Panc1 (cell line): ENCODE data around the gene SMG6. TPM values are rescaled to one million over a fixed set of nuclear protein-coding genes. Genes with fewer than 3 reads are reported as not detected.

Source experiments
- ATAC-seq: fragments of 200-7000 bp; cut with Tn5 transposase; 2 replicates; pipeline ENCODE4 v1.9.1; 2020; ENCODE audit warnings: mild to moderate bottlenecking, moderate library complexity
- BruUV-seq: library from RNA; stranded (reverse); fragments of 400-500 nt; replicated peaks from 2 replicates; lab custom pipeline; 2021; lab: Mats Ljungman, UMichigan
- CTCF ChIA-PET: fragments of 300-600 bp; sonication (Branson Sonifier 250); formaldehyde crosslinking; loops from one replicate; lab custom pipeline; 2022; ENCODE audit warnings: antibody characterized with exemption; lab: Charles Lee
- POLR2A ChIA-PET: fragments of 300-600 bp; sonication (Branson Sonifier 250); formaldehyde crosslinking; loops from one replicate; lab custom pipeline; 2022; ENCODE audit warnings: antibody characterized with exemption; lab: Charles Lee
- DNase-seq: peaks from one replicate; pipeline ENCODE4 v3.0.0-alpha.2; 2010; ENCODE audit warnings: low read depth, low spot score
- H3K27ac ChIP-seq: 2 replicates; pipeline ENCODE4 v1.5.1; 2011; ENCODE audit warnings: mild to moderate bottlenecking, low read length, inconsistent platforms
- H3K27me3 ChIP-seq: fragments of 200-500 bp; sonication (Bioruptor generic); 2 replicates; pipeline ENCODE4 v1.6.0; 2014; ENCODE audit warnings: low read length, inconsistent platforms; ENCODE audit not compliant: control insufficient read depth, insufficient read depth
- H3K36me3 ChIP-seq: fragments of 200-500 bp; sonication (Bioruptor generic); 2 replicates; pipeline ENCODE4 v1.5.1; 2014; ENCODE audit warnings: inconsistent platforms, mild to moderate bottlenecking, low read length, moderate library complexity; ENCODE audit not compliant: control insufficient read depth, insufficient read depth
- H3K4me1 ChIP-seq: 2 replicates; pipeline ENCODE4 v1.5.1; 2011; ENCODE audit warnings: inconsistent platforms, mild to moderate bottlenecking, low read length, moderate library complexity; ENCODE audit not compliant: control insufficient read depth, insufficient read depth
- H3K4me3 ChIP-seq, 2 experiments: 2 replicates each; pipeline ENCODE4 v1.5.1; 2011 to 2012; ENCODE audit warnings: low read depth in 2 of 2, low read length in 2 of 2, mild to moderate bottlenecking in 2 of 2, inconsistent platforms in 1 of 2, moderate library complexity in 1 of 2
- H3K9me3 ChIP-seq: fragments of 200-500 bp; sonication (Bioruptor generic); 2 replicates; pipeline ENCODE4 v1.5.1; 2014; ENCODE audit warnings: low read depth, mild to moderate bottlenecking, inconsistent platforms, low read length, moderate library complexity; ENCODE audit not compliant: control insufficient read depth, insufficient read depth
- POLR2AphosphoS5 ChIP-seq: IDR thresholded peaks from 2 replicates; pipeline ENCODE4 v1.6.1; 2012; ENCODE audit warnings: mild to moderate bottlenecking, low read depth, low read length, moderate library complexity
- SIN3A ChIP-seq: IDR thresholded peaks from 2 replicates; pipeline ENCODE4 v1.6.1; 2012; ENCODE audit warnings: low read depth, mild to moderate bottlenecking, low read length, moderate library complexity, borderline replicate concordance; ENCODE audit not compliant: insufficient read depth
- TCF7L2 ChIP-seq: IDR thresholded peaks from 2 replicates; pipeline ENCODE4 v1.6.1; 2011; ENCODE audit warnings: mild to moderate bottlenecking, low read depth, low read length, inconsistent platforms
- in situ Hi-C: cut with HindIII; loops from 2 replicates; pipeline ENCODE4 v1.10.0; 2016; ENCODE audit warnings: low sequenced_read_pairs, low pct_unique_long_range_greater_than_20kb
- intact Hi-C: fragments of 100-400 bp; cut with micrococcal nuclease; formaldehyde crosslinking; loops from one replicate; pipeline ENCODE4 v1.10.0; 2022; ENCODE audit not compliant: unreplicated experiment
- total RNA-seq: library from RNA; stranded (reverse); gene quantifications from one replicate; pipeline ENCODE4 v1.2.1, GENCODE V29; 2021; ENCODE audit not compliant: unreplicated experiment
- TF ChIP-seq, protein P1 (sequence below): fragments of 450-650 bp; IDR thresholded peaks from 2 replicates; pipeline ENCODE4 v1.5.1; 2017; ENCODE audit warnings: mild to moderate bottlenecking
- TF ChIP-seq, protein P2 (sequence below), 2 experiments: IDR thresholded peaks; 2 replicates each; pipeline ENCODE4 v1.6.1; 2011 to 2012; ENCODE audit warnings: low read depth in 2 of 2, control low read depth in 1 of 2, low read length in 1 of 2, mild to moderate bottlenecking in 1 of 2, moderate library complexity in 1 of 2; ENCODE audit not compliant: insufficient read depth in 1 of 2

SMG6 gene
- total RNA-seq, 1 experiment from 2014 or later, result 17.8 TPM

DNA sequence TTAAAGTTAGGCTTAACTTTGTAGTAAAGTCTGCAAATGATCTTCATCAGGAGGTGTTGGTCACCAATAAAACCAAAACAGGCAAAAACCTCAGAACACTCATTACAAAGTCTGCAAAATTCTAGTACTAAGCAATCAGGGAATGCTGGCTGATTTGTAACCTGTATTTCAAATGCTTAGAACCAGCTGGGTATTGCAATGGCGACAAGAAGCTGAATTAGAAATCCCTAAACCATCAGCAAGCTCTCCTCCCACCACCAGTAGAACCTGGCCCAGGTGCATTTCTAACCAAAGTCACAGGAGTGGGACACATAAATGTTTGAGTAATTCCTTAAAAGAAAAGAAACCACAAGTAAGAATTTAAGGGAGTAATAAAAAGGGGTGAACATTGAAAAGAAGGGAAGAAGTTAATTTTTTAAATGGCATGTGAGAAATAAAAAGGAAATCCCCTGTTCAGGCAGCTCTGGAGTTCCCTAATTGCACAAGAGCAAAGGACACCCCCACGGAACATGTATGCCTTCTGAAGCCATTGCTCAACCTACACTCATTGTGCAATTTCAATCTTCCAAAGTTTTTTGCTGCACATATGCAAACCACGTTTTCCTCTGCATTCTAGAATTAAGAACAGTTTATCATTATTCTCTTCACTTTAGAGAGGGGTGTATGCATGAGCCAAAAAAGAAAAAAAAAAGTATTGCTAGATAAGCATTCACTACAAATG, 145.8 kb downstream of the SMG6 start:
- no peak for DNase-seq
- CTCF ChIA-PET, result no interaction called here

DNA sequence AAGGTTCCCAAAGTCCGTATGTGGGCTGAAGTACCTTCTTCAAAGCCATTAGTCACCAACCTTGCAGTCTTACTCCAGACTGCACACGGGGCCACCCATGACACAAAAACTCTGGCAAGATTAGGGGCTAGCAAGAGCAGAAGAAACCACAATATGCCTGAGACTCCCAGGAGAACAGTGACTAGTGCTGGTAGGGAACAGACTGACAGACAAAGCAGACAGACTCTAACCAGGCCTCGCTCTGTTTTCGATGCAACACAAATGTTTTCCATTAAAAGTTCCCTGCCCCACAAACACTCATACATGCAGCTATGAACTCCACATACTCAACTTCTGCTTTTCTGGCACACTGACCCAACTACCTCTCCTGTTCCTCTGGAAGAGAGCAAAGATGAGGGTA, 146.5 kb downstream of the SMG6 start:
- in situ Hi-C loops (no loop called here), intact Hi-C loops (no loop called here)
- no TSS peak for BruUV-seq
- ATAC-seq (no peak), DNase-seq (no peak)
- Histone ChIP-seq H3K9me3 (no peaks in the 10 kb centered on the region), H3K27me3 (no peaks in the 10 kb centered on the region), H3K4me1 (no peaks in the 10 kb centered on the region), H3K36me3 (no peaks in the 10 kb centered on the region), H3K4me3 (no peak overlapping the region), H3K27ac (no peak overlapping the region)
- POLR2A ChIA-PET, result no interaction called here
- CTCF ChIA-PET, result no interaction called here
- TF ChIP-seq SIN3A (no peak), TCF7L2 (no peak), POLR2AphosphoS5 (no peak)
- TF ChIP-seq, protein P1, sequence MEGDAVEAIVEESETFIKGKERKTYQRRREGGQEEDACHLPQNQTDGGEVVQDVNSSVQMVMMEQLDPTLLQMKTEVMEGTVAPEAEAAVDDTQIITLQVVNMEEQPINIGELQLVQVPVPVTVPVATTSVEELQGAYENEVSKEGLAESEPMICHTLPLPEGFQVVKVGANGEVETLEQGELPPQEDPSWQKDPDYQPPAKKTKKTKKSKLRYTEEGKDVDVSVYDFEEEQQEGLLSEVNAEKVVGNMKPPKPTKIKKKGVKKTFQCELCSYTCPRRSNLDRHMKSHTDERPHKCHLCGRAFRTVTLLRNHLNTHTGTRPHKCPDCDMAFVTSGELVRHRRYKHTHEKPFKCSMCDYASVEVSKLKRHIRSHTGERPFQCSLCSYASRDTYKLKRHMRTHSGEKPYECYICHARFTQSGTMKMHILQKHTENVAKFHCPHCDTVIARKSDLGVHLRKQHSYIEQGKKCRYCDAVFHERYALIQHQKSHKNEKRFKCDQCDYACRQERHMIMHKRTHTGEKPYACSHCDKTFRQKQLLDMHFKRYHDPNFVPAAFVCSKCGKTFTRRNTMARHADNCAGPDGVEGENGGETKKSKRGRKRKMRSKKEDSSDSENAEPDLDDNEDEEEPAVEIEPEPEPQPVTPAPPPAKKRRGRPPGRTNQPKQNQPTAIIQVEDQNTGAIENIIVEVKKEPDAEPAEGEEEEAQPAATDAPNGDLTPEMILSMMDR, result no peak
- TF ChIP-seq, protein P2, sequence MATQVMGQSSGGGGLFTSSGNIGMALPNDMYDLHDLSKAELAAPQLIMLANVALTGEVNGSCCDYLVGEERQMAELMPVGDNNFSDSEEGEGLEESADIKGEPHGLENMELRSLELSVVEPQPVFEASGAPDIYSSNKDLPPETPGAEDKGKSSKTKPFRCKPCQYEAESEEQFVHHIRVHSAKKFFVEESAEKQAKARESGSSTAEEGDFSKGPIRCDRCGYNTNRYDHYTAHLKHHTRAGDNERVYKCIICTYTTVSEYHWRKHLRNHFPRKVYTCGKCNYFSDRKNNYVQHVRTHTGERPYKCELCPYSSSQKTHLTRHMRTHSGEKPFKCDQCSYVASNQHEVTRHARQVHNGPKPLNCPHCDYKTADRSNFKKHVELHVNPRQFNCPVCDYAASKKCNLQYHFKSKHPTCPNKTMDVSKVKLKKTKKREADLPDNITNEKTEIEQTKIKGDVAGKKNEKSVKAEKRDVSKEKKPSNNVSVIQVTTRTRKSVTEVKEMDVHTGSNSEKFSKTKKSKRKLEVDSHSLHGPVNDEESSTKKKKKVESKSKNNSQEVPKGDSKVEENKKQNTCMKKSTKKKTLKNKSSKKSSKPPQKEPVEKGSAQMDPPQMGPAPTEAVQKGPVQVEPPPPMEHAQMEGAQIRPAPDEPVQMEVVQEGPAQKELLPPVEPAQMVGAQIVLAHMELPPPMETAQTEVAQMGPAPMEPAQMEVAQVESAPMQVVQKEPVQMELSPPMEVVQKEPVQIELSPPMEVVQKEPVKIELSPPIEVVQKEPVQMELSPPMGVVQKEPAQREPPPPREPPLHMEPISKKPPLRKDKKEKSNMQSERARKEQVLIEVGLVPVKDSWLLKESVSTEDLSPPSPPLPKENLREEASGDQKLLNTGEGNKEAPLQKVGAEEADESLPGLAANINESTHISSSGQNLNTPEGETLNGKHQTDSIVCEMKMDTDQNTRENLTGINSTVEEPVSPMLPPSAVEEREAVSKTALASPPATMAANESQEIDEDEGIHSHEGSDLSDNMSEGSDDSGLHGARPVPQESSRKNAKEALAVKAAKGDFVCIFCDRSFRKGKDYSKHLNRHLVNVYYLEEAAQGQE (IDR thresholded peaks at IDR 0.05; ENCODE audit: insufficient read depth in 1 of 2, low read depth in 2 of 2, low read length in 1 of 2), result no peak

More for the DNA sequence above, 145.8 kb downstream of the SMG6 start:
- Histone ChIP-seq H3K4me3 (no peak overlapping the region), H3K9me3 (no peaks in the 10 kb centered on the region), H3K27me3 (no peaks in the 10 kb centered on the region), H3K27ac (no peak overlapping the region), H3K4me1 (no peaks in the 10 kb centered on the region), H3K36me3 (no peaks in the 10 kb centered on the region)
- no TSS peak for BruUV-seq
- POLR2A ChIA-PET, result no interaction called here
- intact Hi-C loops, result no loop called here
- in situ Hi-C loops, result no loop called here
- ATAC-seq, result no peak
- TF ChIP-seq TCF7L2 (no peak), SIN3A (no peak), POLR2AphosphoS5 (no peak)
- TF ChIP-seq, protein P1, result no peak
- TF ChIP-seq, protein P2 (IDR thresholded peaks at IDR 0.05; ENCODE audit: insufficient read depth in 1 of 2, low read depth in 2 of 2, low read length in 1 of 2), result no peak
